ENCODE data around the gene SPATA7. TPM values are rescaled to one million over a fixed set of nuclear protein-coding genes. Genes with fewer than 3 reads are reported as not detected.
"Not testable (repeated sequence)": the region's sequence is repeated elsewhere in the genome, so short reads cannot be mapped to it uniquely, and the experiment has no call there.

The SPATA7 gene
- total RNA-seq (2014; rRNA removed; shearing (Covaris generic)), result 42.9 and 50.2 TPM in 2 replicates
- 31.9 and 36.0 TPM in 2 replicates for polyA plus RNA-seq (2014; cell fraction: nucleus; rRNA removed)

GRCh38 chr14:88385212-88386101 lies at the start of gene SPATA7:
TSS of gene SPATA7 (plus strand) at chr14:88385657. CDS start at chr14:88385819, 162 bp downstream.
- peak; percentile 92 for DNase-seq (ENCODE audit: extremely low read depth, low read depth)

- no peak for DNase-seq (ENCODE audit: extremely low read depth, low read depth)
Measured at GRCh38 chr14:88340357-88340756, 45.1 kb upstream of the SPATA7 start.

DNA sequence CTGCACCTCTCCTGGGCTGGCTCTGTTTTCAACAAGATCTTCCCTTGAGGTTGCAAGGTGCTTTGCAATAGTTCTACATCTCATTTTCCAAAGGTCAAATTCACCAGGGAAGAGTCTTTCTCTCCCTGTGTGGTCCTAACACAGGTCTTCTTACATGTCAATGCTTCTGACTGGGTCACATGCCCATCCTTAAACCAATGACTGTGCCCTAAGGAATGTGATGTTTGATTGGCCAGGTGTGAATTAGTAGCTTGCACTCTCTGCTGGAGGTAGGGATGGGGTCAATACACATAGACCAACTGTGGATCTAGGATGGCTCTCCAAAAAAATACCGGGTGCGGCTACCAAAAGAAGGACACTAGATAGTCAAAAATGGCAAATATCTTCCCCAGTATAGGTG lies 42.5 kb upstream of the SPATA7 start:
- DNase-seq (ENCODE audit: extremely low read depth, low read depth), result no peak

DNA sequence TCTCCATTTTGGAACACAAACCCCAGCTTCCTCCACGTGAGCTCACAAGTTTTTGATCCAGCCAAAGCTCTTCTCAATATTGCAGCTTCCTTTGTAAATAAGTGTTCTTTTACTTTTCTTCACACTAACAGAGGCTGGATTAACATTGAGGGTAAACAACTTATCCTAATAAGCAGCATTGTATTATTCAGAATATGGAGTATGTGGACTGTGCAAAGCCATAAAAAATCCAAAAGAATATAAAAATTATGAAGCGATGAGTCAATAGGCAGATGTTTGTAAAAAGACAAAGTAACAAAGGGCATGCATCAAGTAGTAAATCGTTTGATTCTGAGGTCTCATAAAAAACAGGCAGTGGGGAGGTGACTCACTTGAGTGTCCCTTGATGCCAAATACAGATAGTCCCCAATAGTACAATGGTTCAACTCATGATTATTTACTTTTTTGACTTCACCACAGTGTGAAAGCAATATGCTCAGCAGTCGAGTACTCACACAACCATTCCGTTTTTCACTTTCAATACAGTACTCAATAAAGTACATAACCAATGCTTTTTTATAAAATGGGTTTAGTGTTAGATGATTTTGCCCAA lies 39.3 kb upstream of the SPATA7 start:
- DNase-seq (ENCODE audit: extremely low read depth, low read depth), result no peak

- no peak for DNase-seq (ENCODE audit: extremely low read depth, low read depth)
Measured at GRCh38 chr14:88348546-88348945, 36.9 kb upstream of the SPATA7 start.

GRCh38 chr14:88351966-88352691 lies 33.3 kb upstream of the SPATA7 start:
- DNase-seq (ENCODE audit: extremely low read depth, low read depth), result peak; percentile 15

DNA sequence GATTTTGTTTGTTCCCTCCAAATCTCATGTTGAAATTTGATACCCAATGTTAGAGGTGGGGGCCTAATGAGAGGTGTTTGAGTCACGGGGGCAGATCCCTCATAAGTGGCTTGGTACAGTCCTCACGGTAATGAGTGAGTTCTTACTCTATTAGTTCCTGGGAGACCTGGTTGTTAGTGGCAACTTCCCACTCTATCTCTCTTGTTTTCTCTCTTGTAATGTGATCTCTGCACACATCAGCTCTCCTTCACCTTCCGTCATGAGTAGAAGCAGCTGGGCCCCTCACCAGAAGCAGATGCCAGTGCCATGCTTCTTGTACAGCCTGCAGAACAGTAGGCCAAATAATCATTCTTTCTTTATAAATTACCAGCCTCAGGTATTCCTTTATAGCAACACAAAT lies 32.8 kb upstream of the SPATA7 start:
- DNase-seq (ENCODE audit: extremely low read depth, low read depth), result no peak

DNA sequence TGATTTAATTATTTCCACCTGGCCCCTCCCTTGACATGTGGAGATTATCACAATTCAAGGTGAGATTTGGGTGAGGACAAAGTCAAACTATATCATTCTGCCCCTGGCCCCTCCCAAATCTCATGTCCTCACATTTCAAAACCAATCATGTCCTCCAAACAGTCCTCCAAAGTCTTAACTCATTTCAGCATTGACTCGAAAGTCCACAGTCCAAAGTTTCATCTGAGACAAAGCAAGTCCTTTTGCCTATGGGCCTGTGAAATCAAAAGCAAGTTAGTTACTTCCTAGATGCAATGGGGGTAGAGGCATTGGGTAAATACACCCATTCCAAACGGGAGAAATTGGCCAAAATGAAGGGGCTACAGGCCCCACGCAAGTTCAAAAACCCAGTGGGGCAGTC lies 31.1 kb upstream of the SPATA7 start:
- no peak for DNase-seq (ENCODE audit: extremely low read depth, low read depth)

DNA sequence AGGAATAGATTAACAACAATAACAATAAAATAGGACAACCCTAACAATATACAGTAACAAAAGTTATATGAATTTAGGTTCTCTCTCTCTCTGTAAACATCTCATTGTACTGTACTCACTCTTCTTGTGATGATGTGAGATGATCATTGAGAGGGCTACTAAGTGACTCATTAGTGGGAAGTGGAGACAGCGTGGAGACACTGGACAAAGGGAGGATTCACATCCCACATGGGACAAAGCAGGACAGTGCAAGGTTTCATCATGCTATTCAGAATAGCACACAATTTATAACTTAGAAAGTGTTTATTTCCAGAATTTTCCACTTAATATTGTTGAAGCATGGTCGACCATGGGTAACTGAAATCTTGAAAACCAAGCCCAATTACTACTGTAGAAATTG lies 26.0 kb upstream of the SPATA7 start:
- DNase-seq (ENCODE audit: extremely low read depth, low read depth), result no peak

DNA sequence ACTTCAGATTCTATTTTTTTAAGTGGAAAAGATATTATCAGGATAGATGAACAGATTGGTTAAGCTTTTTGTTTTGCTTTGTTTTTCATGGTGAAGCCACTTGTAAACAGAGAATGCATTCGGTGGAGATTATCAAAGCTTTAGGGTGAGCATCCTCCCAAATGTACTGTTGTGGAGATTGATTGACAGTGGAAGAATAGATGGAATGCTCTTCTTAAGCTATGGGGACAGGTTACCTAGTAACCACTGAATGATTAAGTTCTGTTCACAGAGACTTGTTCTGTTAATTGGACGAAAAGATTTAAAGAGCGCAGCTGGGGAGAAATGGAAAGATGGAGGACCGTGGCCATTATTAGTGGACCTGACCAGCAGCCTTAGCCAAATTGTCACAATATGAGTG lies 21.8 kb upstream of the SPATA7 start:
- DNase-seq (ENCODE audit: extremely low read depth, low read depth), result no peak

DNA sequence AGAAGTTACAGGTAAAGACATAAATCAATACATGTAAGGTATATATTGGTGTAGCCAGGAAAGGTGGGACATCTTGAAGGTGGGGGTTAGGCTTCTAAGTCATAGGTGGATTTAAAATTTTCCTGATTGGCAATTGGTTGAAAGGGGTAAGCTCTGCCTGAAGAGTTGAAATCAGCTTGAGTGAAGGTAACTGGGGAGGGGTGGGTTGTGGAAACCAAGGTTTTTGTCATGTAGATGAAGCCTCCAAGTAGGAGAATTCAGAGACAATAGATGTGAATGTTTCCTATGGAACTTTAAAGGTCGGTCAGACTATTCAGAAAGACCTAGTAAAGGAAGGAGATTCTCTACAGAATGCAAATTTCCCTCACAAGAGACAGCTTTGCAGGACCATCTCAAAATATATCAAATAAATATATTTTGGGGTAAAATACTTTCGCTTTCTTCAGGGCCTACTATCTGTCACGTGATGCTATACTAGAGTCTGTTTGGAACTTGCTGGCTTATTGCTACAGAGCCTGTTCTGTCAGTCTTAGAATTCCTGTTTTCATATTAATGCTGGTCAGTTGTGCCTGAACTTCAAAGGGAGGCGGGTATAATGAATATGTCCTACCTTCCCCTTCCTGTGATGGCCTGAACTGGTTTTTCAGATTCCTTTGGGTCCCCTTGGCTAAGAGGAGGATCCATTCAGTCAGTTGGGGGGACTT lies 20.6 kb upstream of the SPATA7 start:
- no peak for DNase-seq (ENCODE audit: extremely low read depth, low read depth)

- DNase-seq (ENCODE audit: extremely low read depth, low read depth), result no peak
Measured at GRCh38 chr14:88369496-88369895, 16.0 kb upstream of the SPATA7 start.

DNA sequence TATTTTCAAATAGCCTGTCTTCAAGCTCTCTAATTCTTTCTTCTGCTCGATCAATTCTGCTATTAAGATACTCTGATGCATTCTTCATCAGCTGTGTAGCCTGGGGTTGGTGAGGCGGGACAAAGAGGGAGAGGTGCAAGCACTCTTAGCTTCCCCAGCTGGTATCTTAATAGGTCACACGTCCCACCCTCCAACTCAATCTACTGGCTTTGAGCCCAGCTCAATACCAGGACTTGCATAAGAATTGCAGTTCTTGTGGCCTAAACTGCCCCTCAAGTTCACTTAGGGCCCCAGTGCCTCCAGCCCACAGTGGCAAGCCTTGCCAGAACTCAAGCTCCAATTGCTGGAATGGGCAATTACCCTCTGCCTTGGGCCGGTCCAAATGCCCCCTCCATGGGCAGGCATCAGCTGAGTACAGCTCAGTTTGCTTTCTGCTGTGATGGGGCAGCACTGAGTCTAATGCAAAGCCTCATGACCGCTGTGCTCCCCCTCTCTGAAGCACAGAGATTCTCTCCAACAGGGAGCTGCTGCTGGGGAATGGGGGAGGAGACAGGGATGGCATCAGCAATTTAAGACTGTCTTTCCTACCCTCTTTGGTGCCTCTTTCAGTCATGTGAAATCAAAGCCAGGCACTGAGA lies 5.6 kb upstream of the SPATA7 start:
- no peak for DNase-seq (ENCODE audit: extremely low read depth, low read depth)

DNA sequence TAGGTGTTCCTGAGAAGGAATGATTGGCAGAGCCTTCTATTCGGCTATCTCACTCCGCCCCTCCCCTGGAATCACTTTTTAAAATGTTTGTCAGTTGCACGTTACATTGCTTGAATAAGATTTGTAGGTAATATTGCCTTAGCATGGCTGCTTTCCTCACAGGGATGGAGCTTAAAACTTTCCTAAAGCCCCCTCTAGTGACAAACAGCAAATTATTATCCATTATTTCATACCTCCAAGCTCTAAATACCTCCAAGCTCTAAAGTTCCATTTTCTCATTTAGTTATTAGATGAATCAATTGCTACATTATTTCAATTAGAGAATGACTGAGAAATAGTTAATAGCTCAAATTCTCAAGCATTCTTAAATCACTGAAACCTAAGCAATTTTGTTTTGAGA lies 5.1 kb upstream of the SPATA7 start:
- no peak for DNase-seq (ENCODE audit: extremely low read depth, low read depth)

GRCh38 chr14:88381634-88382033 lies 3.8 kb upstream of the SPATA7 start:
- not testable (repeated sequence) for DNase-seq (ENCODE audit: extremely low read depth, low read depth)

- no peak for DNase-seq (ENCODE audit: extremely low read depth, low read depth)
Measured at GRCh38 chr14:88384718-88385117, 739 bp upstream of the SPATA7 start.

DNA sequence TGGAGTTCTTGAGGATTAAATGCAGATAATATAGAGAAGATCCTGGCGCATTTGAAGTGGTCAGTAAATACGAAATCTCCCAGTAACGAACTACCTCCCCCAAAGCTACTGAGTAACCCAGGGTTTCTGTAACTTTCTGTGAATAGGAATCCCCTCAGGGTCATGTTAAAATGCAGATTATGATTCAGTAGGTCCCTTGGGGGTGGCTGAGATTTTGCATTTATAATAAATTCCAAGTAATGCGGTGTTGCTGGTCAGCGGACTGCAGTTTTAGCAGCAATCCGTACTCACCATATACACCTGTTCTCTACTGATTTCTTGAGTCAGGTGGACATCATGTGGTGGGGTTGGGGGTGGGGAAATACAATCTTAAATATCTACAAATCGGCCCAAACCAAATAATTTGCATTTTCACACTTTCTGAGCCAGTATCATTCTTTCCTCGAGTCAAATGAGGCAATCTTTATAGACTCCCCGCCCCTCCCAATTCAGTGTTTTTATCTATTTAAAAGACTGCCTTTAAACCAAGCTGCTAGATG lies 868 bp downstream of the SPATA7 start:
- DNase-seq (ENCODE audit: extremely low read depth, low read depth), result no peak

DNA sequence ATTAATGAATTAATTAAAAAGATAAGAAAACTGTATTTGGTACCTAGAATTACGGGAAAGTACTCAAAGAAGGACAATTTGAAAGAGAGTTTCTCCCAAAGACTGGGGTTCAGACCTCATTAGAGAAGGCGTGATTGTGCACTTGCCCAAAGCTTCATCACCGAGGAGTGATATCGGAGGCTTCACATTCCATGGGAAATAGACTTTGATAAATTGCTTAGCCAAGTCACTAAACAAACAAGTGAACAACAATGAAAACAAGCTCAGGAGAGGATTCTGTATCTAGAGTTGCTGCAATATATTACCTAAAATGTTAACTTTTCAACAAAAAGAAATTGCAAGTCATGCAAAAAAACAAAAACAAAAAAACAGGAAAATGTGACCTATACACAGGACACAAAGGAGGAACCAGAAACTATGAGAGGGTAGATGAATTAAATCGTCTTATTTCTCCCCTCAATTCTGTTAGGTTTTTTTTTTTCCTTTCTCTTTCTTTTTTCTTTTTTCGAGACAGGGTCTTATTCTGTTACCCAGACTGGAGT lies 3.4 kb downstream of the SPATA7 start:
- peak; percentile 65 for DNase-seq (ENCODE audit: extremely low read depth, low read depth)

DNA sequence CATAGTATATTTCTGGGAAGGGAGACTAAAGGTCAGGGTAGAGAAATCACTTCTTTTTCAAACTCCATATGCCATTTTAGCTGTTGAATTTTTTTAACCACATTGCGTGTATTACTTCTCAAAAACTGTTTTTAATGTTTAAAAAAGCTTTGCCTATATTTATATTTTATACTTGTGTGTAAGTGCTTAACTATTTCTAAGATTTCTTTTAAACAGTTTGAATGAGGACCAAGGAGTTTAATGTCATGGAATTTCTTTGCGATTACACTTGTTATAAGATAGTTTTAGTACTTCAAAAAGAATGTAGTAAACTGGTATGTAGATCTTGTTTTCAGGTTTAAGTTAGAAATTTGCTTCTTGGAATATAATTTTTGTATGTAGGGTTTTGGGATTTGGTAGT lies 7.2 kb downstream of the SPATA7 start:
- DNase-seq (ENCODE audit: extremely low read depth, low read depth), result no peak

DNA sequence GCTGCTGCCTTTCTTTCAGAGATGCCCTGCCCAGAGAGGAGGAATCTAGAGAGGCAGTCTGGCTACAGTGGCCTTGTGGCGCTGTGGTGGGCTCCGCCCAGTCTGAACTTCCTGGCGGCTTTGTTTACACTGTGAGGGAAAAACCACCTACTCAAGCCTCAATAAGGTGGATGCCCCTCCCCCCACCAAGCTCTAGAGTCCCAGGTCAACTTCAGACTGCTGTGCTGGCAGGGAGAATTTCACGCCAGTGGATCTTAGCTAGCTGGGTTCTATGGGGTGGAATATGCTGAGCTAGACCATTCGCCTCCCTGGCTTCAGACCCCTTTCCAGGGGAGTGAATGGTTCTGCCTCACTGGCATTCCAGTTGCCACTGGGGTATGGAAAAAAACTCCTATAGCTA lies 25.6 kb downstream of the SPATA7 start:
- DNase-seq (ENCODE audit: extremely low read depth, low read depth), result no peak

Data from NCI-H460 (cell line).